Astrocyte (in vitro differentiated cells and primary cell): ENCODE measurements around the gene NACA2. TPM values are rescaled to one million over a fixed set of nuclear protein-coding genes. Genes with fewer than 3 reads are reported as not detected.
"Not testable (repeated sequence)": the region's sequence is repeated elsewhere in the genome, so short reads cannot be mapped to it uniquely, and the experiment has no call there.

Experiments used
- DNase-seq: peaks from one replicate; pipeline ENCODE4 v3.0.0-alpha.2; 2010; ENCODE audit warnings: low read depth
- FAIRE-seq: peaks from 2 replicates; lab custom pipeline; 2011; peaks lifted over from hg19 to GRCh38; lab: Jason Lieb, UNC
- H2AFZ ChIP-seq: 2 replicates; pipeline ENCODE4 v1.6.0; 2012; ENCODE audit warnings: low read depth, low read length, inconsistent platforms
- H3K27ac ChIP-seq: 2 replicates; pipeline ENCODE4 v1.5.1; 2011; ENCODE audit warnings: low read depth, low read length, inconsistent platforms
- H3K27me3 ChIP-seq: 2 replicates; pipeline ENCODE4 v1.6.0; 2011; ENCODE audit warnings: low read length, inconsistent platforms; ENCODE audit not compliant: insufficient read depth
- H3K36me3 ChIP-seq: 2 replicates; pipeline ENCODE4 v1.5.1; 2011; ENCODE audit warnings: low read length, inconsistent platforms; ENCODE audit not compliant: insufficient read depth
- H3K4me1 ChIP-seq: 2 replicates; pipeline ENCODE4 v1.5.1; 2011; ENCODE audit warnings: low read length, inconsistent platforms; ENCODE audit not compliant: insufficient read depth
- H3K4me2 ChIP-seq: 2 replicates; pipeline ENCODE4 v1.6.0; 2012; ENCODE audit warnings: low read length, inconsistent platforms
- H3K4me3 ChIP-seq: 2 replicates; pipeline ENCODE4 v1.5.1; 2011; ENCODE audit warnings: low read depth, mild to moderate bottlenecking, low read length, inconsistent platforms; ENCODE audit not compliant: insufficient read depth
- H3K79me2 ChIP-seq: 2 replicates; pipeline ENCODE4 v1.6.0; 2012; ENCODE audit warnings: mild to moderate bottlenecking, low read length, inconsistent platforms; ENCODE audit not compliant: insufficient read depth
- H3K9ac ChIP-seq: 2 replicates; pipeline ENCODE4 v1.6.0; 2012; ENCODE audit warnings: mild to moderate bottlenecking, low read length, inconsistent platforms
- H3K9me3 ChIP-seq: 2 replicates; pipeline ENCODE4 v1.5.1; 2012; ENCODE audit warnings: low read depth, mild to moderate bottlenecking, low read length, inconsistent platforms; ENCODE audit not compliant: insufficient read depth
- H4K20me1 ChIP-seq: 2 replicates; pipeline ENCODE4 v1.6.0; 2012; ENCODE audit warnings: low read length, inconsistent platforms; ENCODE audit not compliant: insufficient read depth
- H3K27ac Mint-ChIP-seq: one replicate; pipeline ENCODE4 v1.8.0; 2021; ENCODE audit warnings: mild to moderate bottlenecking, mixed read lengths; ENCODE audit not compliant: unreplicated experiment
- H3K27me3 Mint-ChIP-seq: one replicate; pipeline ENCODE4 v1.8.0; 2021; ENCODE audit warnings: low read depth, mixed read lengths; ENCODE audit not compliant: unreplicated experiment
- H3K36me3 Mint-ChIP-seq: one replicate; pipeline ENCODE4 v1.8.0; 2021; ENCODE audit warnings: low read depth, mixed read lengths; ENCODE audit not compliant: unreplicated experiment
- H3K4me1 Mint-ChIP-seq: one replicate; pipeline ENCODE4 v1.8.0; 2021; ENCODE audit warnings: low read depth, mixed read lengths; ENCODE audit not compliant: unreplicated experiment
- H3K4me3 Mint-ChIP-seq: one replicate; pipeline ENCODE4 v1.8.0; 2021; ENCODE audit warnings: mild to moderate bottlenecking, moderate library complexity, mixed read lengths; ENCODE audit not compliant: unreplicated experiment
- H3K9me3 Mint-ChIP-seq: one replicate; pipeline ENCODE4 v1.8.0; 2021; ENCODE audit warnings: mild to moderate bottlenecking, mixed read lengths; ENCODE audit not compliant: unreplicated experiment
- CTCF ChIP-seq: IDR thresholded peaks from 2 replicates; pipeline ENCODE4 v1.5.1; 2011; ENCODE audit warnings: low read depth, mild to moderate bottlenecking, inconsistent platforms, low read length, moderate library complexity; ENCODE audit not compliant: insufficient read depth
- EZH2 ChIP-seq: IDR thresholded peaks from 2 replicates; pipeline ENCODE4 v1.6.1; 2012; ENCODE audit warnings: mild to moderate bottlenecking, low read length, inconsistent platforms; ENCODE audit not compliant: insufficient read depth
- total RNA-seq: library from RNA; stranded (reverse); gene quantifications from 2 replicates; pipeline ENCODE4 v1.2.1, GENCODE V29; 2021

The NACA2 gene
- total RNA-seq, 1 donor from 2014 or later: not detected

GRCh38 chr17:61575352-61575975 is 15.6 kb downstream of the NACA2 start:
- no peaks in the 10 kb centered on the region for H3K36me3 ChIP-seq
- Mint-ChIP-seq H3K36me3 (no peaks in the 10 kb centered on the region), H3K9me3 (no peaks in the 10 kb centered on the region), H3K27ac (no peak overlapping the region), H3K4me3 (no peak overlapping the region), H3K4me1 (no peaks in the 10 kb centered on the region), H3K27me3 (peaks cover 5% of the 10 kb centered on the region)
- H3K9me3 ChIP-seq: no peaks in the 10 kb centered on the region
- H3K27me3 ChIP-seq: peaks cover 9% of the 10 kb centered on the region
- no peak for TF ChIP-seq EZH2
- TF ChIP-seq CTCF: no peak
- H3K27ac ChIP-seq: no peak overlapping the region
- H4K20me1 ChIP-seq: no peaks in the 10 kb centered on the region
- H3K4me2 ChIP-seq: no peak overlapping the region
- H3K9ac ChIP-seq: no peak overlapping the region
- H2AFZ ChIP-seq: no peak overlapping the region
- no peaks in the 10 kb centered on the region for H3K4me1 ChIP-seq
- DNase-seq (no peak), FAIRE-seq (no peak)
- H3K4me3 ChIP-seq: no peak overlapping the region
- no peaks in the 10 kb centered on the region for H3K79me2 ChIP-seq

GRCh38 chr17:61574542-61575351 is 16.3 kb downstream of the NACA2 start:
- Histone ChIP-seq H3K27me3 (peaks cover 4% of the 10 kb centered on the region), H3K4me2 (no peak overlapping the region), H3K9me3 (no peaks in the 10 kb centered on the region), H4K20me1 (no peaks in the 10 kb centered on the region), H3K36me3 (no peaks in the 10 kb centered on the region), H3K9ac (no peak overlapping the region), H2AFZ (no peak overlapping the region), H3K27ac (no peak overlapping the region), H3K4me3 (no peak overlapping the region), H3K79me2 (no peaks in the 10 kb centered on the region), H3K4me1 (no peaks in the 10 kb centered on the region)
- no peaks in the 10 kb centered on the region for H3K9me3 Mint-ChIP-seq
- no peak for TF ChIP-seq EZH2
- TF ChIP-seq CTCF: no peak
- no peak overlapping the region for H3K4me3 Mint-ChIP-seq
- H3K27me3 Mint-ChIP-seq: peaks cover 3% of the 10 kb centered on the region
- no peak overlapping the region for H3K27ac Mint-ChIP-seq
- H3K4me1 Mint-ChIP-seq: no peaks in the 10 kb centered on the region
- FAIRE-seq (no peak), DNase-seq (peak; percentile 10)
- no peaks in the 10 kb centered on the region for H3K36me3 Mint-ChIP-seq

GRCh38 chr17:61572547-61572946 is 18.5 kb downstream of the NACA2 start:
- DNase-seq, H4K20me1 ChIP-seq, H3K4me1 Mint-ChIP-seq, H3K9me3 ChIP-seq, H3K36me3 ChIP-seq, H3K27ac ChIP-seq, H2AFZ ChIP-seq, H3K27me3 ChIP-seq, H3K4me2 ChIP-seq, H3K27ac Mint-ChIP-seq, H3K79me2 ChIP-seq, H3K36me3 Mint-ChIP-seq, H3K9ac ChIP-seq, H3K9me3 Mint-ChIP-seq, H3K4me3 Mint-ChIP-seq, H3K27me3 Mint-ChIP-seq, H3K4me1 ChIP-seq, H3K4me3 ChIP-seq, FAIRE-seq: not testable (repeated sequence)
